ENCODE results near the gene ABCB8.

- TF ChIP-seq CTCF (IDR thresholded peaks at IDR 0.05) (no peak), POLR2A (IDR thresholded peaks at IDR 0.05) (no peak)
Measured at GRCh38 chr7:151007469-151007898, 20.8 kb upstream of the ABCB8 start.
